K562 (cell line): ENCODE data around the gene RNF141. TPM values are rescaled to one million over a fixed set of nuclear protein-coding genes. Genes with fewer than 3 reads are reported as not detected.

Experiments
- ATAC-seq: fragments of 200-7000 bp; cut with Tn5 transposase; 3 replicates; pipeline ENCODE4 v1.9.1; 2020; ENCODE audit warnings: moderate library complexity
- BruUV-seq: library from RNA; stranded (reverse); fragments of 400-500 nt; replicated peaks from 2 replicates; lab custom pipeline; 2021; lab: Mats Ljungman, UMichigan
- CTCF ChIA-PET: fragments of 300-600 bp; formaldehyde crosslinking; extraction: SDS; loops from one replicate; lab custom pipeline; 2021; ENCODE audit warnings: low intra/inter-chr PET ratio; lab: Yijun Ruan, JAX
- POLR2A ChIA-PET: fragments of 300-600, 350-650 bp; sonication (Branson Sonifier 250); formaldehyde crosslinking; extraction: SDS; loops from one replicate; lab custom pipeline; 2021; ENCODE audit warnings: antibody characterized with exemption, inconsistent platforms; lab: Yijun Ruan, JAX
- DNase-seq, 4 experiments: peaks; one replicate each; pipeline versions ENCODE4 v3.0.0 to v3.0.0-alpha.2; 2011 to 2018; ENCODE audit warnings: low spot score in 3 of 4, mixed read lengths in 3 of 4; ENCODE audit errors: extremely low read depth in 1 of 4
- FAIRE-seq: peaks from 2 replicates; lab custom pipeline; 2011; peaks lifted over from hg19 to GRCh38; lab: Jason Lieb, UNC
- H2AFZ ChIP-seq: 2 replicates; pipeline ENCODE4 v1.6.0; 2011; ENCODE audit warnings: low read depth, low read length, control low read depth, inconsistent platforms
- H3K27ac ChIP-seq: fragments of 200-600 bp; 3 replicates; pipeline ENCODE4 v1.8.0; 2011; ENCODE audit warnings: low read depth, mild to moderate bottlenecking, control low read depth, inconsistent platforms, low read length, moderate library complexity, mixed read lengths; ENCODE audit errors: extremely low read depth
- H3K27me3 ChIP-seq, 2 experiments: fragments of 300-600 bp in 1 of 2; 2 replicates in 1 of 2; 3 replicates in 1 of 2; pipeline versions ENCODE4 v1.6.0 to v1.8.0; 2011; ENCODE audit warnings: inconsistent platforms in 2 of 2, low read length in 2 of 2, mild to moderate bottlenecking in 1 of 2, mixed read lengths in 1 of 2, moderate library complexity in 1 of 2; ENCODE audit not compliant: control insufficient read depth in 2 of 2, insufficient read depth in 2 of 2
- H3K36me3 ChIP-seq: fragments of 300-600 bp; 3 replicates; pipeline ENCODE4 v1.8.0; 2011; ENCODE audit warnings: mild to moderate bottlenecking, low read length, inconsistent platforms; ENCODE audit not compliant: control insufficient read depth, insufficient read depth
- H3K4me1 ChIP-seq, 2 experiments: fragments of 200-600 bp in 1 of 2; replicated peaks in 1 of 2; 2 replicates in 1 of 2; 3 replicates in 1 of 2; pipeline versions ENCODE4 v1.5.1 to v1.8.0; 2011; ENCODE audit warnings: inconsistent platforms in 2 of 2, low read length in 2 of 2, mild to moderate bottlenecking in 1 of 2, mixed read lengths in 1 of 2, moderate library complexity in 1 of 2; ENCODE audit not compliant: control insufficient read depth in 2 of 2, insufficient read depth in 2 of 2
- H3K4me2 ChIP-seq: 2 replicates; pipeline ENCODE4 v1.6.1; 2011; ENCODE audit warnings: low read length, control low read depth, inconsistent platforms, mixed read lengths; ENCODE audit not compliant: insufficient read depth
- H3K4me3 ChIP-seq: fragments of 200-600 bp; sonication (generic), shearing (Covaris generic); 2 replicates; pipeline ENCODE4 v1.5.1; 2016; ENCODE audit warnings: control low read depth, inconsistent platforms
- H3K79me2 ChIP-seq: fragments of 200-600 bp; 3 replicates; pipeline ENCODE4 v1.8.0; 2011; ENCODE audit warnings: low read length, inconsistent platforms; ENCODE audit not compliant: control insufficient read depth, insufficient read depth
- H3K9ac ChIP-seq, 2 experiments: 2 replicates each; pipeline versions ENCODE4 v1.6.0 to v1.6.1; 2011; ENCODE audit warnings: low read depth in 2 of 2, low read length in 2 of 2, control low read depth in 1 of 2, inconsistent platforms in 1 of 2, mild to moderate bottlenecking in 1 of 2, mixed read lengths in 1 of 2; ENCODE audit not compliant: insufficient read depth in 1 of 2
- H3K9me1 ChIP-seq: one replicate; pipeline ENCODE4 v1.6.0; 2011; ENCODE audit warnings: inconsistent platforms, mild to moderate bottlenecking, low read length, moderate library complexity; ENCODE audit not compliant: control insufficient read depth, insufficient read depth
- H3K9me3 ChIP-seq: replicated peaks from 2 replicates; pipeline ENCODE4 v1.5.1; 2011; ENCODE audit warnings: low read depth, low read length, inconsistent platforms; ENCODE audit not compliant: control insufficient read depth, insufficient read depth
- H4K20me1 ChIP-seq: replicated peaks from 2 replicates; pipeline ENCODE4 v1.6.1; 2011; ENCODE audit warnings: low read length, inconsistent platforms, mixed read lengths; ENCODE audit not compliant: control insufficient read depth, insufficient read depth
- BCOR ChIP-seq: fragments of 450-650 bp; IDR thresholded peaks from 2 replicates; pipeline ENCODE4 v1.6.1; 2016
- BRD9 ChIP-seq: fragments of 450-650 bp; IDR thresholded peaks from 2 replicates; pipeline ENCODE4 v1.6.1; 2018; ENCODE audit warnings: low read depth; ENCODE audit not compliant: partially characterized antibody
- KAT8 ChIP-seq: fragments of 450-650 bp; IDR thresholded peaks from 2 replicates; pipeline ENCODE4 v1.6.1; 2016; ENCODE audit warnings: low read depth, mild to moderate bottlenecking
- KDM5B ChIP-seq: fragments of 200-600 bp; sonication (generic); IDR thresholded peaks from 2 replicates; pipeline ENCODE4 v1.6.1; 2012; ENCODE audit warnings: low read depth, mild to moderate bottlenecking, moderate library complexity, low read length, control low read depth, inconsistent platforms; ENCODE audit not compliant: insufficient replicate concordance
- NCOA6 ChIP-seq: fragments of 450-650 bp; IDR thresholded peaks from 2 replicates; pipeline ENCODE4 v1.6.1; 2017; ENCODE audit warnings: mild to moderate bottlenecking
- OTX1 ChIP-seq: fragments of 450-650 bp; formaldehyde crosslinking; IDR thresholded peaks from 2 replicates; pipeline ENCODE4 v1.4.0; 2022; ENCODE audit warnings: mild to moderate bottlenecking
- SMARCA5 ChIP-seq: fragments of 450-650 bp; IDR thresholded peaks from 2 replicates; pipeline ENCODE4 v1.6.1; 2016
- ZKSCAN8 ChIP-seq: fragments of 200-800 bp; sonication (Bioruptor generic); IDR thresholded peaks from 2 replicates; pipeline ENCODE4 v1.6.1; 2016; ENCODE audit warnings: missing genetic modification characterization, missing compliant biosample characterization
- ZNF436 ChIP-seq: fragments of 250-450, 450-650 bp; sonication (Bioruptor Pico); formaldehyde crosslinking; IDR thresholded peaks from 2 replicates; pipeline ENCODE4 v1.7.0; 2020; ENCODE audit warnings: mild to moderate bottlenecking
- ZNF586 ChIP-seq: fragments of 450-650 bp; formaldehyde crosslinking; conservative IDR thresholded peaks from 2 replicates; pipeline ENCODE4 v1.4.0; 2020; ENCODE audit warnings: mild to moderate bottlenecking, moderate library complexity
- ZNF589 ChIP-seq: fragments of 200-800 bp; sonication (Bioruptor generic); IDR thresholded peaks from 2 replicates; pipeline ENCODE4 v1.6.1; 2016; ENCODE audit warnings: low read depth, missing genetic modification characterization, missing compliant biosample characterization
- ZNF77 ChIP-seq: fragments of 250-450 bp; sonication (Bioruptor Pico); IDR thresholded peaks from 2 replicates; pipeline ENCODE4 v1.5.0; 2020
- WGBS: fragments of 100-300 bp; shearing (Covaris generic); methylation state at CpG from one replicate; pipeline ENCODE4 v1.1.6; 2016; ENCODE audit warnings: low coverage, mixed read lengths; ENCODE audit not compliant: insufficient coverage; ENCODE audit errors: missing lambda C conversion rate; 5-methylcytosine and 5-hydroxymethylcytosine counted together
- in situ Hi-C: fragments of 300-500 bp; cut with MboI; formaldehyde crosslinking; loops from 4 replicates; pipeline ENCODE4 v1.15.0; 2018; ENCODE audit warnings: inconsistent platforms, mixed read lengths
- intact Hi-C: fragments of 100-400 bp; cut with micrococcal nuclease; formaldehyde crosslinking; loops from 2 replicates; pipeline ENCODE4 v1.14.2; 2022
- polyA plus RNA-seq, 8 experiments: library from polyadenylated mRNA; depleted of rRNA in 4 of 8; stranded (reverse) in 5 of 8; unstranded in 3 of 8; fragments of >200 nt; fragmentation: Nextera tagmentation in 2 of 8; fragmentation: Illumina TruSeq in 1 of 8; extraction: Ambion mirVana in 2 of 8; extraction: Trizol in 1 of 8; gene quantifications; 2 replicates each; pipeline versions ENCODE4 v1.2.1 to v1.2.3, GENCODE V29; 2011 to 2014; ENCODE audit warnings: inconsistent platforms in 1 of 8, missing spikeins in 1 of 8
- total RNA-seq, 7 experiments: library from RNA; depleted of rRNA in 6 of 7; stranded (reverse); fragments of >200 nt in 6 of 7; fragmentation: Illumina TruSeq in 2 of 7; extraction: Trizol in 2 of 7; gene quantifications; 2 replicates each; pipeline versions ENCODE4 v1.2.1 to v1.2.3, GENCODE V29; 2011 to 2021; ENCODE audit warnings: low replicate concordance in 1 of 7
- TF ChIP-seq, protein P1 (sequence below): fragments of 250-450 bp; sonication (Bioruptor Pico); IDR thresholded peaks from 2 replicates; pipeline ENCODE4 v1.4.0; 2020; ENCODE audit warnings: mild to moderate bottlenecking, moderate library complexity, borderline replicate concordance
- TF ChIP-seq, protein P2 (sequence below): fragments of 250-450 bp; sonication (Bioruptor Pico); IDR thresholded peaks from 2 replicates; pipeline ENCODE4 v1.8.0; 2021; ENCODE audit warnings: mild to moderate bottlenecking, moderate library complexity
- TF ChIP-seq, protein P3 (sequence below): fragments of 450-650 bp; IDR thresholded peaks from one replicate; pipeline ENCODE4 v1.6.1; 2018; ENCODE audit warnings: mild to moderate bottlenecking, moderate library complexity; ENCODE audit not compliant: partially characterized antibody
- TF ChIP-seq, protein P4 (sequence below): fragments of 450-650 bp; IDR thresholded peaks from 2 replicates; pipeline ENCODE4 v1.6.1; 2017; ENCODE audit warnings: mild to moderate bottlenecking, moderate library complexity

The RNF141 gene
- total and polyA plus RNA-seq, 9 of the 15 experiments (the other 6 are each of a cell fraction or from before 2014, with no cell fraction given) = 9.7 to 51.9 (median 18.9) TPM

DNA sequence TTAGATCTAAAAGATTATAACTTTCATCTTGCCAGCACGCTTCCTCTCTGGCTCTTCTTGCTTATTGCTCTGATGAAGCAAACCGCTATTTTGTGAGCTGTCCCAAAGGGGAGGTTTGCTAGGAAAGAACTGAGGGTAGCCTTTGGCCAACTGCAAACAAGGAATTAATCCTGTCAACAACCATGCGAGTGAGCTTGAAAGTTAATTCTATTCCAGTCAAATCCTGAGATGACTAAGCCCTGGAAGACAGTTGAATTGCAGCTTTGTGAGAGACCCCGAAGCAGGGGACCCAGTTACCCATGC, 10.3 kb upstream of the RNF141 start:
- H3K36me3 ChIP-seq = no peaks in the 10 kb centered on the region
- TF ChIP-seq BCOR (no peak), ZNF589 (CRISPR knock-in tag) (no peak), ZNF586 (CRISPR knock-in tag) (no peak), KAT8 (no peak), ZKSCAN8 (no peak), OTX1 (CRISPR knock-in tag) (no peak), KDM5B (no peak), BRD9 (no peak), ZNF436 (CRISPR knock-in tag) (no peak), NCOA6 (no peak), ZNF77 (no peak), SMARCA5 (no peak)
- TF ChIP-seq, protein P1, sequence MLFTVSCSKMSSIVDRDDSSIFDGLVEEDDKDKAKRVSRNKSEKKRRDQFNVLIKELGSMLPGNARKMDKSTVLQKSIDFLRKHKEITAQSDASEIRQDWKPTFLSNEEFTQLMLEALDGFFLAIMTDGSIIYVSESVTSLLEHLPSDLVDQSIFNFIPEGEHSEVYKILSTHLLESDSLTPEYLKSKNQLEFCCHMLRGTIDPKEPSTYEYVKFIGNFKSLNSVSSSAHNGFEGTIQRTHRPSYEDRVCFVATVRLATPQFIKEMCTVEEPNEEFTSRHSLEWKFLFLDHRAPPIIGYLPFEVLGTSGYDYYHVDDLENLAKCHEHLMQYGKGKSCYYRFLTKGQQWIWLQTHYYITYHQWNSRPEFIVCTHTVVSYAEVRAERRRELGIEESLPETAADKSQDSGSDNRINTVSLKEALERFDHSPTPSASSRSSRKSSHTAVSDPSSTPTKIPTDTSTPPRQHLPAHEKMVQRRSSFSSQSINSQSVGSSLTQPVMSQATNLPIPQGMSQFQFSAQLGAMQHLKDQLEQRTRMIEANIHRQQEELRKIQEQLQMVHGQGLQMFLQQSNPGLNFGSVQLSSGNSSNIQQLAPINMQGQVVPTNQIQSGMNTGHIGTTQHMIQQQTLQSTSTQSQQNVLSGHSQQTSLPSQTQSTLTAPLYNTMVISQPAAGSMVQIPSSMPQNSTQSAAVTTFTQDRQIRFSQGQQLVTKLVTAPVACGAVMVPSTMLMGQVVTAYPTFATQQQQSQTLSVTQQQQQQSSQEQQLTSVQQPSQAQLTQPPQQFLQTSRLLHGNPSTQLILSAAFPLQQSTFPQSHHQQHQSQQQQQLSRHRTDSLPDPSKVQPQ (CRISPR knock-in tag) = no peak
- TF ChIP-seq, protein P2, sequence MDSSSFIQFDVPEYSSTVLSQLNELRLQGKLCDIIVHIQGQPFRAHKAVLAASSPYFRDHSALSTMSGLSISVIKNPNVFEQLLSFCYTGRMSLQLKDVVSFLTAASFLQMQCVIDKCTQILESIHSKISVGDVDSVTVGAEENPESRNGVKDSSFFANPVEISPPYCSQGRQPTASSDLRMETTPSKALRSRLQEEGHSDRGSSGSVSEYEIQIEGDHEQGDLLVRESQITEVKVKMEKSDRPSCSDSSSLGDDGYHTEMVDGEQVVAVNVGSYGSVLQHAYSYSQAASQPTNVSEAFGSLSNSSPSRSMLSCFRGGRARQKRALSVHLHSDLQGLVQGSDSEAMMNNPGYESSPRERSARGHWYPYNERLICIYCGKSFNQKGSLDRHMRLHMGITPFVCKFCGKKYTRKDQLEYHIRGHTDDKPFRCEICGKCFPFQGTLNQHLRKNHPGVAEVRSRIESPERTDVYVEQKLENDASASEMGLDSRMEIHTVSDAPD (CRISPR knock-in tag) = no peak
- TF ChIP-seq, protein P3, sequence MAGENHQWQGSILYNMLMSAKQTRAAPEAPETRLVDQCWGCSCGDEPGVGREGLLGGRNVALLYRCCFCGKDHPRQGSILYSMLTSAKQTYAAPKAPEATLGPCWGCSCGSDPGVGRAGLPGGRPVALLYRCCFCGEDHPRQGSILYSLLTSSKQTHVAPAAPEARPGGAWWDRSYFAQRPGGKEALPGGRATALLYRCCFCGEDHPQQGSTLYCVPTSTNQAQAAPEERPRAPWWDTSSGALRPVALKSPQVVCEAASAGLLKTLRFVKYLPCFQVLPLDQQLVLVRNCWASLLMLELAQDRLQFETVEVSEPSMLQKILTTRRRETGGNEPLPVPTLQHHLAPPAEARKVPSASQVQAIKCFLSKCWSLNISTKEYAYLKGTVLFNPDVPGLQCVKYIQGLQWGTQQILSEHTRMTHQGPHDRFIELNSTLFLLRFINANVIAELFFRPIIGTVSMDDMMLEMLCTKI = no peak
- TF ChIP-seq, protein P4, sequence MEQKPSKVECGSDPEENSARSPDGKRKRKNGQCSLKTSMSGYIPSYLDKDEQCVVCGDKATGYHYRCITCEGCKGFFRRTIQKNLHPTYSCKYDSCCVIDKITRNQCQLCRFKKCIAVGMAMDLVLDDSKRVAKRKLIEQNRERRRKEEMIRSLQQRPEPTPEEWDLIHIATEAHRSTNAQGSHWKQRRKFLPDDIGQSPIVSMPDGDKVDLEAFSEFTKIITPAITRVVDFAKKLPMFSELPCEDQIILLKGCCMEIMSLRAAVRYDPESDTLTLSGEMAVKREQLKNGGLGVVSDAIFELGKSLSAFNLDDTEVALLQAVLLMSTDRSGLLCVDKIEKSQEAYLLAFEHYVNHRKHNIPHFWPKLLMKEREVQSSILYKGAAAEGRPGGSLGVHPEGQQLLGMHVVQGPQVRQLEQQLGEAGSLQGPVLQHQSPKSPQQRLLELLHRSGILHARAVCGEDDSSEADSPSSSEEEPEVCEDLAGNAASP = no peak
- TF ChIP-seq, all 486 proteins: peak for 0
- Histone ChIP-seq H3K79me2 (no peaks in the 10 kb centered on the region), H3K4me3 (no peak overlapping the region), H3K27me3 (no peaks in the 10 kb centered on the region), H3K9me1 (no peaks in the 10 kb centered on the region), H3K4me2 (no peak overlapping the region), H3K27ac (no peak overlapping the region), H4K20me1 (no peaks in the 10 kb centered on the region), H3K9me3 (no peaks in the 10 kb centered on the region), H3K9ac (no peak overlapping the region), H2AFZ (no peak overlapping the region), H3K4me1 (no peaks in the 10 kb centered on the region; a peak in 1 of 5 replicates)
- FAIRE-seq (no peak), DNase-seq (no peak), ATAC-seq (no peak)
- ChIA-PET POLR2A (interaction anchor here (1.3 kb wide), 1 partner anchor 14 kb away, joined by 3 read pairs; no protein-coding TSS in a partner anchor), CTCF (no interaction called here)
- intact Hi-C loops (no loop called here), in situ Hi-C loops (no loop called here)
- BruUV-seq = no TSS peak
- 34% methylated on average over 4 of the region's 4 CpGs for WGBS
